BJ (cell line): ENCODE measurements around the gene PHLDB2. TPM values are rescaled to one million over a fixed set of nuclear protein-coding genes. Genes with fewer than 3 reads are reported as not detected.

Source experiments
- CTCF ChIA-PET: fragments of 350-600 bp; formaldehyde crosslinking; extraction: SDS; loops from one replicate; lab custom pipeline; 2021; ENCODE audit warnings: antibody characterized with exemption, inconsistent platforms; lab: Yijun Ruan, JAX
- POLR2A ChIA-PET: fragments of 300-600 bp; sonication (Branson Sonifier 250); formaldehyde crosslinking; extraction: SDS; loops from one replicate; lab custom pipeline; 2021; ENCODE audit warnings: antibody characterized with exemption; lab: Charles Lee
- DNase-seq: peaks from one replicate; pipeline ENCODE4 v3.0.0-alpha.2; 2011; ENCODE audit warnings: low read depth
- H3K27me3 ChIP-seq: 2 replicates; pipeline ENCODE4 v1.6.0; 2011; ENCODE audit warnings: low read length; ENCODE audit not compliant: control insufficient read depth, insufficient read depth
- H3K36me3 ChIP-seq: 2 replicates; pipeline ENCODE4 v1.5.1; 2011; ENCODE audit warnings: low read length; ENCODE audit not compliant: control insufficient read depth, insufficient read depth
- H3K4me3 ChIP-seq: 2 replicates; pipeline ENCODE4 v1.5.1; 2011; ENCODE audit warnings: low read depth, mild to moderate bottlenecking, control low read depth, low read length
- polyA plus RNA-seq: library from polyadenylated mRNA; depleted of rRNA; stranded (reverse); fragments of >200 nt; gene quantifications from 2 replicates; pipeline ENCODE4 v1.2.3, GENCODE V29; 2011
- TF ChIP-seq, protein P1 (sequence below): IDR thresholded peaks from 2 replicates; pipeline ENCODE4 v1.5.1; 2011; ENCODE audit warnings: low read depth, mild to moderate bottlenecking, control low read depth, inconsistent platforms, low read length, moderate library complexity; ENCODE audit not compliant: insufficient read depth

The PHLDB2 gene
- polyA plus RNA-seq, 1 experiment, result 44.7 TPM

GRCh38 chr3:111961461-111962164, 102.5 kb downstream of the PHLDB2 start:
- H3K27me3 ChIP-seq, result no peaks in the 10 kb centered on the region
- POLR2A ChIA-PET, result no interaction called here

DNA sequence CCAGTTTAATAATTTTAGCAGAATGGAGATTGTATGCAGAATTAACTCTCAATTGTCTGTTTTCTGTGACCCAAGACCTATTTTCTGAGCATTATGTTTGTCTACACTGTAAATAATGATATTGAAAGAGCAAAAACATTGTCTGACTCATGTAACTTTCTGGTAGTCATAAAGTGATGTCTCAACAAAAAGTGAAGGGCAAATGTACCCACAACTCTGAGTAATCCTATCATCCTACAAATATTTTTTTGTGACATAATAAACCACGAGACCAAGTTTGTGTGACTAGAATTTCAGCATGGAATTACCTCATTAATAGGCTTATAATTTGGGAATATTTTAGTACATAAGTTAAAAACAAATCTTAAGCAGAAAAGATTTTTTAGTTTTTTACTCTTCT, 104.4 kb downstream of the PHLDB2 start:
- peaks cover 3% of the 10 kb centered on the region; the same call in 1 of the 2 replicates for H3K36me3 ChIP-seq
- no peaks in the 10 kb centered on the region for H3K27me3 ChIP-seq
- ChIA-PET CTCF (interaction anchor here (12.4 kb wide), 1 partner anchor 245 kb away, joined by 157 read pairs; no protein-coding TSS in a partner anchor), POLR2A (no interaction called here)
- DNase-seq, result peak; percentile 71
- TF ChIP-seq, protein P1, sequence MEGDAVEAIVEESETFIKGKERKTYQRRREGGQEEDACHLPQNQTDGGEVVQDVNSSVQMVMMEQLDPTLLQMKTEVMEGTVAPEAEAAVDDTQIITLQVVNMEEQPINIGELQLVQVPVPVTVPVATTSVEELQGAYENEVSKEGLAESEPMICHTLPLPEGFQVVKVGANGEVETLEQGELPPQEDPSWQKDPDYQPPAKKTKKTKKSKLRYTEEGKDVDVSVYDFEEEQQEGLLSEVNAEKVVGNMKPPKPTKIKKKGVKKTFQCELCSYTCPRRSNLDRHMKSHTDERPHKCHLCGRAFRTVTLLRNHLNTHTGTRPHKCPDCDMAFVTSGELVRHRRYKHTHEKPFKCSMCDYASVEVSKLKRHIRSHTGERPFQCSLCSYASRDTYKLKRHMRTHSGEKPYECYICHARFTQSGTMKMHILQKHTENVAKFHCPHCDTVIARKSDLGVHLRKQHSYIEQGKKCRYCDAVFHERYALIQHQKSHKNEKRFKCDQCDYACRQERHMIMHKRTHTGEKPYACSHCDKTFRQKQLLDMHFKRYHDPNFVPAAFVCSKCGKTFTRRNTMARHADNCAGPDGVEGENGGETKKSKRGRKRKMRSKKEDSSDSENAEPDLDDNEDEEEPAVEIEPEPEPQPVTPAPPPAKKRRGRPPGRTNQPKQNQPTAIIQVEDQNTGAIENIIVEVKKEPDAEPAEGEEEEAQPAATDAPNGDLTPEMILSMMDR, result no peak
- no peak overlapping the region for H3K4me3 ChIP-seq

More at GRCh38 chr3:111961461-111962164, 102.5 kb downstream of the PHLDB2 start:
- CTCF ChIA-PET, result interaction anchor here (0.7 to 3.0 kb wide), 3 partner anchors 43 to 245 kb away, joined by 3 to 20 read pairs (median 7); no protein-coding TSS in a partner anchor
- no peak overlapping the region for H3K4me3 ChIP-seq
- TF ChIP-seq, protein P1, result no peak
- DNase-seq, result no peak
- H3K36me3 ChIP-seq, result peaks cover 3% of the 10 kb centered on the region; the same call in 1 of the 2 replicates

DNA sequence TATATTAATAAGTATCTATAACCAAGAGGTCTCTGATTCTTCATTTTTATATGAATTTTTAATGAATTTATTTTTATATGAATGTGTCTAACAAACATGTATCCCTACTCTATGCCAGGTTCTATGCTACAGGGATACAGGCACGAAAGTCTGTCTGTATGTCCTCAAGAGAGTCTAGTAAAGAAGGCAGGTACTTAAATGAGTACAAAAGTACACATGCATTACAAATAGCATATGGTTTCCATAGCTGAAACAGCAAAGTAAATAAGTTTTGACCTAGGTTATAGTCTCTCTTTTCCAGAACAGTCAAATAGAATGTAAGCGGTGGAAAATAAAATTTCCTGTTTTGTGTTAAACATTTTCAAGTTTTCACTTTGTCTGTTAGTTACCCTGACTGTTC, 106.4 kb downstream of the PHLDB2 start:
- CTCF ChIA-PET, result interaction anchor here (0.6 to 12.4 kb wide), 5 partner anchors 67 to 387 kb away, joined by 3 to 157 read pairs (median 23); no protein-coding TSS in a partner anchor
- POLR2A ChIA-PET, result no interaction called here
- Histone ChIP-seq H3K27me3 (no peaks in the 10 kb centered on the region), H3K36me3 (no peaks in the 10 kb centered on the region; the same call in 1 of the 2 replicates), H3K4me3 (no peak overlapping the region)
- TF ChIP-seq, protein P1, result no peak
- no peak for DNase-seq

DNA sequence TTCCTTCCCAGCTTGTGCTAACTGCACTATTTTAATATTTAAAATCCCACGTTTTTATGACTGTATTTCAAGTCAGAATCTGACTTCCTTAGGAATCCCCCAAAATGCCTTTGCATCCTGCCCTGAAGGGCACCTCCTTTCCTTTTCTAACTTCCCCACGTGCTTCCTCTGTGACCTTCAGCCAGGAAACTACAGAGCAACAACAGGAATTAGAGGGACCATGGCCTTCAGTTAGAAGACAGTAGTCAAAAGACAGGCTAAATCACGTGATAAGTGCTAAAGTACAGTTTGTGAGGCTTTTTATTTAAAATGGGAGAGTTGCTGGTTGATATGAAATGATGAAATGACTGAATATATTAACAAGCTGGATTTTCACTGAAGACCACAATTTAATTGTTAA, 108.0 kb downstream of the PHLDB2 start:
- no peaks in the 10 kb centered on the region for H3K27me3 ChIP-seq
- H3K36me3 ChIP-seq, result peaks cover 6% of the 10 kb centered on the region
- CTCF ChIA-PET, result interaction anchor here (0.7 to 12.4 kb wide), 25 partner anchors 8 to 295 kb away, joined by 3 to 157 read pairs (median 4); no protein-coding TSS in a partner anchor
- no peak for DNase-seq
- POLR2A ChIA-PET, result no interaction called here
- no peak overlapping the region for H3K4me3 ChIP-seq
- TF ChIP-seq, protein P1, result no peak

GRCh38 chr3:111967651-111968274, 108.7 kb downstream of the PHLDB2 start:
- POLR2A ChIA-PET, result no interaction called here
- DNase-seq, result no peak
- H3K4me3 ChIP-seq, result no peak overlapping the region
- TF ChIP-seq, protein P1, result peak; percentile 81
- no peaks in the 10 kb centered on the region for H3K27me3 ChIP-seq
- CTCF ChIA-PET, result interaction anchor here (0.6 to 12.4 kb wide), 26 partner anchors 9 to 273 kb away, joined by 3 to 157 read pairs (median 4); no protein-coding TSS in a partner anchor
- peaks cover 6% of the 10 kb centered on the region for H3K36me3 ChIP-seq
